PFSK-1 (cell line): ENCODE results near the gene MYL4.

Source experiments
- FOXP2 ChIP-seq: optimal IDR thresholded peaks from 2 replicates; pipeline ENCODE3; 2011; ENCODE audit warnings: borderline replicate concordance, control low read depth, inconsistent platforms; ENCODE audit not compliant: insufficient read depth; ENCODE audit errors: extremely low read length, extremely low read depth
- POLR2AphosphoS5 ChIP-seq: IDR thresholded peaks from 2 replicates; pipeline ENCODE4 v1.6.1; 2012; ENCODE audit warnings: low read depth, mild to moderate bottlenecking, control low read depth, low read length, moderate library complexity
- SIN3A ChIP-seq: IDR thresholded peaks from 2 replicates; pipeline ENCODE4 v1.6.1; 2012; ENCODE audit warnings: mild to moderate bottlenecking, low read length, moderate library complexity, borderline replicate concordance; ENCODE audit not compliant: insufficient read depth
- TAF1 ChIP-seq: IDR thresholded peaks from 2 replicates; pipeline ENCODE4 v1.6.1; 2012; ENCODE audit warnings: low read length, control low read depth, borderline replicate concordance; ENCODE audit not compliant: insufficient read depth
- TF ChIP-seq, protein P1 (sequence below), 2 experiments: IDR thresholded peaks; 2 replicates each; pipeline versions ENCODE4 v1.6.1 to v1.8.0; 2011 to 2012; ENCODE audit warnings: low read depth in 2 of 2, low read length in 2 of 2, control low read depth in 1 of 2, inconsistent platforms in 1 of 2, mild to moderate bottlenecking in 1 of 2, moderate library complexity in 1 of 2; ENCODE audit not compliant: insufficient read depth in 1 of 2

The MYL4 gene

DNA sequence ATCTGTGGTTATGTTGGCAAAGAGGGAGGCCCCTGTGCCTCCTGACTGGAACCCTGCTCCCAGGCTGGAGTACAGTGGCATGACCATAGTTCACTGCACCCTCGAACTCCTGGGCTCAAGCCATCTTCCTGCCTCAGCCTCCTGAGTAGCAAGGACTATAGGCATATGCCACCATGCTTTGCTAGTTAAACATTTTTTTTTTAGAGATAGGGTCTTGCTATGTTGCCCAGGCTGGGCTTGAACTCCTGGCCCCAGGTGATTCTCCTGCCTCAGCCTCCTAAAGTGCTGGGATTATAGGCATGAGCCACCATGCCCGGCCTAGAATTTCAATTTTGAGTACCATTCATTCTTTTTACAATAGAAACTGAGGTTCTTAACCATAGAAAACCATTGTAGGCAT is 23.3 kb downstream of the MYL4 start:
- TF ChIP-seq TAF1 = no peak
- TF ChIP-seq SIN3A = no peak
- no peak for TF ChIP-seq FOXP2
- TF ChIP-seq POLR2AphosphoS5 = no peak
- TF ChIP-seq, protein P1, sequence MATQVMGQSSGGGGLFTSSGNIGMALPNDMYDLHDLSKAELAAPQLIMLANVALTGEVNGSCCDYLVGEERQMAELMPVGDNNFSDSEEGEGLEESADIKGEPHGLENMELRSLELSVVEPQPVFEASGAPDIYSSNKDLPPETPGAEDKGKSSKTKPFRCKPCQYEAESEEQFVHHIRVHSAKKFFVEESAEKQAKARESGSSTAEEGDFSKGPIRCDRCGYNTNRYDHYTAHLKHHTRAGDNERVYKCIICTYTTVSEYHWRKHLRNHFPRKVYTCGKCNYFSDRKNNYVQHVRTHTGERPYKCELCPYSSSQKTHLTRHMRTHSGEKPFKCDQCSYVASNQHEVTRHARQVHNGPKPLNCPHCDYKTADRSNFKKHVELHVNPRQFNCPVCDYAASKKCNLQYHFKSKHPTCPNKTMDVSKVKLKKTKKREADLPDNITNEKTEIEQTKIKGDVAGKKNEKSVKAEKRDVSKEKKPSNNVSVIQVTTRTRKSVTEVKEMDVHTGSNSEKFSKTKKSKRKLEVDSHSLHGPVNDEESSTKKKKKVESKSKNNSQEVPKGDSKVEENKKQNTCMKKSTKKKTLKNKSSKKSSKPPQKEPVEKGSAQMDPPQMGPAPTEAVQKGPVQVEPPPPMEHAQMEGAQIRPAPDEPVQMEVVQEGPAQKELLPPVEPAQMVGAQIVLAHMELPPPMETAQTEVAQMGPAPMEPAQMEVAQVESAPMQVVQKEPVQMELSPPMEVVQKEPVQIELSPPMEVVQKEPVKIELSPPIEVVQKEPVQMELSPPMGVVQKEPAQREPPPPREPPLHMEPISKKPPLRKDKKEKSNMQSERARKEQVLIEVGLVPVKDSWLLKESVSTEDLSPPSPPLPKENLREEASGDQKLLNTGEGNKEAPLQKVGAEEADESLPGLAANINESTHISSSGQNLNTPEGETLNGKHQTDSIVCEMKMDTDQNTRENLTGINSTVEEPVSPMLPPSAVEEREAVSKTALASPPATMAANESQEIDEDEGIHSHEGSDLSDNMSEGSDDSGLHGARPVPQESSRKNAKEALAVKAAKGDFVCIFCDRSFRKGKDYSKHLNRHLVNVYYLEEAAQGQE (IDR thresholded peaks at IDR 0.05; ENCODE audit: insufficient read depth in 1 of 2, low read depth in 2 of 2, low read length in 2 of 2) = no peak

DNA sequence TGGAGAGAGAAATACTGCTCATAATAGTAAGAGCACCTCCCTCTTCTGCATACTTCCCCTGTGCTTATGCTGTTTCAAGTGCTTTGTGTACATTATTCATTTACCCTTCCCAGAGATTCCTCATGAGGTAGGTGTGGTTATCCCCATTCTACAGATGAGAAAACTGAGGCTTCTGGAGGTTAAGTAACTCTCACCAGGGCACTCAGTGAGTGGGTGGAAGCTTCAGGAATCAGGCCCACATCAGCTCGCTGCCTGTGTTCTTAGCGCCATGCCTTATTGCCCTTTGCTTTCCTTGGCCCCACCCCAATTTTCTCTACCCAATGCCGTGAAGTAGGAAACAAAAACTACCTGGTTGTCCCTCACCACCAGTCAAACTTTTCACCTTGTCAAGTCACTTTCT is 26.4 kb downstream of the MYL4 start:
- TF ChIP-seq TAF1 = no peak
- TF ChIP-seq, protein P1 (IDR thresholded peaks at IDR 0.05; ENCODE audit: insufficient read depth in 1 of 2, low read depth in 2 of 2, low read length in 2 of 2) = no peak
- TF ChIP-seq SIN3A = no peak
- no peak for TF ChIP-seq FOXP2
- TF ChIP-seq POLR2AphosphoS5 = no peak

DNA sequence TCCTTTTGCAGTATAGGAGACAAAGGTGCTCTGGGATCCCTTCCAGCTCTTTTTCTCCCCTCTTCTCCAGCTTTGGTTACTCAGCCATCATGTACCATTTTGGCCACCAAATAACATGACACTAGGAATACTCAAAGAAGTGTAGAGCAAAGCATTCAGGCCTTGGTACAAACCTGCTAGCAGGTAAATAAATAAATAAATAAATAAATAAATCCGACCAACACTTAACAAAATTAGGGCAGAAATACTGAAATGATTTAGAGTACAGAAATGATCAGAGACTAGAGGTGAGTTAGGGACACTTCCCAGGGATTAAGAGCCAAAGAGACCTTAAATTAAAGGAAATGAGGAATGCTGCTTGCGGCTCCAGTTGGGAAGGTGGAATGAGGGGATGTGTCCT is 26.8 kb downstream of the MYL4 start:
- TF ChIP-seq, protein P1 (IDR thresholded peaks at IDR 0.05; ENCODE audit: insufficient read depth in 1 of 2, low read depth in 2 of 2, low read length in 2 of 2) = no peak
- no peak for TF ChIP-seq SIN3A
- no peak for TF ChIP-seq POLR2AphosphoS5
- TF ChIP-seq FOXP2 = no peak
- TF ChIP-seq TAF1 = no peak

GRCh38 chr17:47237841-47238240 is 28.7 kb downstream of the MYL4 start:
- TF ChIP-seq SIN3A (no peak), POLR2AphosphoS5 (no peak), TAF1 (no peak), FOXP2 (no peak)
- TF ChIP-seq, protein P1 (IDR thresholded peaks at IDR 0.05; ENCODE audit: insufficient read depth in 1 of 2, low read depth in 2 of 2, low read length in 2 of 2) = no peak

DNA sequence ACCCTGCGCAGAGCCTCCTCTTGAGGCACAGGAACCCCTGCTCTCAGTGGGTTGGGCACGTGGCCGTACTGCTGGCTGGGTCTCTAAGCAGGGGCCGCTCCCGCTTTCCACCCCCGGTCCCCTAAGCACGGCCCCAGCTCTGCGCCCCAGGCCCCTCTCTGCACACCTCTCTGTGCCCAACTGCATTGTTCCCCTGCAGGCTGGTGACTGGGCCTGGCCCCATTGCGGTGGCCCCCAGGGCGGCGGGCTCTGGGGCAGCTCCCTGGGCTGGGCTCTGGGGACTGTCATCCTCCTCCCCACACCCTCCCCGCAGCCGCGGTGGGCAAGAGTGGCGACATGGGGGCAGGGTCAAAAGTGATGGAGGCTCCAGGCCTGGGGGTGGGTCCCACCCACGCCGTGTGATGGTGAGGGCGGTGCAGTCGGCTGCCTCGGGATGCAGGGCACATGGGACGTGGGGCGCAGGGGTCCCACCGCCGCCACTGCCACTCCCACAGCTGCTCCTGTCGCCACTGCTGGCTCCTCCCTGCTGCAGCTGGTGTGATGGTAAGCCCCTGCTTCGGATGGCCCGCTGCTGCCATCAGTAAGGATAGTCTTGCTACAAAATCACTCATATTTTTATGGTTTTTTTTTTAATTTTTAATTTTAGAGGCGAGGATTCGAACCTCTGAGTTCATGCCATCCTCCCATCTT is 29.3 kb downstream of the MYL4 start:
- TF ChIP-seq FOXP2 (no peak), SIN3A (no peak), TAF1 (no peak), POLR2AphosphoS5 (no peak)
- TF ChIP-seq, protein P1 (IDR thresholded peaks at IDR 0.05; ENCODE audit: insufficient read depth in 1 of 2, low read depth in 2 of 2, low read length in 2 of 2) = no peak
